Stomach (tissue), 4 donors: ENCODE measurements around the gene RAD52.

Experiments
- CTCF ChIP-seq, 7 experiments: fragments of 450-650 bp in 4 of 7; fragments of 200-600 bp in 3 of 7; sonication (generic) in 3 of 7; IDR thresholded peaks; one replicate each; pipeline ENCODE4 v1.5.1; 2016 to 2019; ENCODE audit warnings: antibody characterized with exemption in 7 of 7, control low read depth in 2 of 7, mild to moderate bottlenecking in 1 of 7
- POLR2A ChIP-seq, 4 donors: fragments of 450-650 bp; IDR thresholded peaks; one replicate each; pipeline ENCODE4 v1.6.1; 2016; ENCODE audit warnings: antibody characterized with exemption in 4 of 4, control low read depth in 2 of 4, mild to moderate bottlenecking in 1 of 4, moderate library complexity in 1 of 4
- POLR2AphosphoS5 ChIP-seq, 3 donors: sonication (generic); formaldehyde crosslinking; IDR thresholded peaks; one replicate each; pipeline ENCODE4 v1.6.1; 2016; ENCODE audit warnings: antibody characterized with exemption in 3 of 3

DNA sequence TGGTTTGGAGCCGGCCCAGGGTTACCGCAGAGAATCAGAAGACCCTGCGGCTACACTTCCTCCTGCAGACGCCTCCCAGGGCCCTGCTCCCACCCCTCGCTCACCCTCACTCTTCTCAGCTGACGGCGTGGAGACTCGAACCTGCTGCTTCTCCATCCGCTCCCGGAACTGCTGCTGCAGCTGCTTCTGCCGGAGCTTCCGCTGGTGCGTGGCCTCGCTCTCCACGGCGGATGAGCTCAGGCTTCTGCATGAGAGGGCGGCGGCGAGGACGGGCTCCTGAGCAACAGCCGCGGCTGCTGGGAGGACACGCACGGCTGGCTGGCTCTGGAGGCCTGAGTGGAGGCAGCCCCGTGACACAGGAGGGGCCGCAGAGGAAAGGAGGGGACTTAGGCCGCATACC is 33.3 kb downstream of the RAD52 start:
- TF ChIP-seq CTCF (IDR thresholded peaks at IDR 0.05) (no peak), POLR2A (IDR thresholded peaks at IDR 0.05) (no peak), POLR2AphosphoS5 (IDR thresholded peaks at IDR 0.05) (no peak)
